HEK293 (cell line): ENCODE results near the gene FBXW2.

Source experiments
- CTCF ChIA-PET: fragments of 350-600 bp; formaldehyde crosslinking; extraction: SDS; loops from one replicate; lab custom pipeline; 2021; ENCODE audit warnings: antibody characterized with exemption; lab: Yijun Ruan, JAX
- POLR2A ChIA-PET: fragments of 300-600 bp; formaldehyde crosslinking; extraction: SDS; loops from one replicate; lab custom pipeline; 2020; ENCODE audit warnings: antibody characterized with exemption, inconsistent platforms; lab: Yijun Ruan, JAX
- H3K27ac ChIP-seq: fragments of 200-500 bp; sonication (Bioruptor generic); 2 replicates; pipeline ENCODE4 v1.5.1; 2014; ENCODE audit warnings: low read depth, low read length, control low read depth, inconsistent platforms; ENCODE audit errors: extremely low read depth
- H3K36me3 ChIP-seq, 2 experiments: fragments of 200-500 bp in 1 of 2; sonication (Bioruptor generic) in 1 of 2; 1 replicate in 1 of 2; 2 replicates in 1 of 2; pipeline ENCODE4 v1.5.1; 2014 to 2017; ENCODE audit warnings: inconsistent platforms in 2 of 2, low read length in 2 of 2; ENCODE audit not compliant: control insufficient read depth in 2 of 2, insufficient read depth in 1 of 2
- H3K4me1 ChIP-seq: fragments of 200-500 bp; sonication (Bioruptor generic); 2 replicates; pipeline ENCODE4 v1.5.1; 2014; ENCODE audit warnings: mild to moderate bottlenecking, low read length, inconsistent platforms; ENCODE audit not compliant: control insufficient read depth, insufficient read depth
- H3K4me3 ChIP-seq: 2 replicates; pipeline ENCODE4 v1.5.1; 2011; ENCODE audit warnings: low read depth, mild to moderate bottlenecking, control low read depth, low read length, moderate library complexity
- H3K9me3 ChIP-seq: fragments of 200-500 bp; sonication (Bioruptor generic); 2 replicates; pipeline ENCODE4 v1.5.1; 2014; ENCODE audit warnings: low read depth, low read length, inconsistent platforms; ENCODE audit not compliant: control insufficient read depth, insufficient read depth
- GLI2 ChIP-seq: fragments of 450-650 bp; formaldehyde crosslinking; IDR thresholded peaks from 2 replicates; pipeline ENCODE4; 2017; ENCODE audit warnings: missing biosample characterization, missing genetic modification characterization, low read depth, borderline replicate concordance
- GLI4 ChIP-seq: fragments of 450-650 bp; formaldehyde crosslinking; IDR thresholded peaks from 2 replicates; pipeline ENCODE4 v1.5.1; 2016; ENCODE audit warnings: missing biosample characterization, missing genetic modification characterization
- HOXA7 ChIP-seq: sonication (generic); formaldehyde crosslinking; IDR thresholded peaks from 2 replicates; pipeline ENCODE4 v1.8.1; 2022; ENCODE audit warnings: missing genetic modification reagents, borderline replicate concordance
- MEIS1 ChIP-seq: sonication (generic); formaldehyde crosslinking; IDR thresholded peaks from 2 replicates; pipeline ENCODE4 v1.8.1; 2022; ENCODE audit warnings: missing genetic modification reagents, mild to moderate bottlenecking, borderline replicate concordance
- OSR2 ChIP-seq: fragments of 450-650 bp; formaldehyde crosslinking; IDR thresholded peaks from 2 replicates; pipeline ENCODE4 v1.5.1; 2016; ENCODE audit warnings: missing biosample characterization, missing genetic modification characterization
- REPIN1 ChIP-seq: fragments of 450-650 bp; formaldehyde crosslinking; IDR thresholded peaks from 2 replicates; pipeline ENCODE4 v1.5.1; 2017; ENCODE audit warnings: missing biosample characterization, missing genetic modification characterization, low read depth
- SP2 ChIP-seq: fragments of 450-650 bp; formaldehyde crosslinking; IDR thresholded peaks from 2 replicates; pipeline ENCODE4 v1.5.1; 2016; ENCODE audit warnings: missing biosample characterization, missing genetic modification characterization
- SP3 ChIP-seq: fragments of 450-650 bp; formaldehyde crosslinking; IDR thresholded peaks from 2 replicates; pipeline ENCODE4 v1.5.1; 2016; ENCODE audit warnings: missing biosample characterization, missing genetic modification characterization
- TCF7L2 ChIP-seq: IDR thresholded peaks from 2 replicates; pipeline ENCODE4 v1.6.1; 2011; ENCODE audit warnings: low read depth, mild to moderate bottlenecking, inconsistent platforms, low read length, moderate library complexity, borderline replicate concordance
- YY1 ChIP-seq: fragments of 450-650 bp; formaldehyde crosslinking; IDR thresholded peaks from 2 replicates; pipeline ENCODE4 v1.5.1; 2018; ENCODE audit warnings: missing biosample characterization, missing genetic modification characterization
- ZBTB21 ChIP-seq: fragments of 450-650 bp; formaldehyde crosslinking; IDR thresholded peaks from 2 replicates; pipeline ENCODE4 v1.5.1; 2017; ENCODE audit warnings: missing biosample characterization, missing genetic modification characterization
- ZEB2 ChIP-seq: fragments of 450-650 bp; formaldehyde crosslinking; IDR thresholded peaks from 2 replicates; pipeline ENCODE4 v1.5.1; 2016; ENCODE audit warnings: missing biosample characterization, missing genetic modification characterization
- ZFP37 ChIP-seq: fragments of 450-650 bp; formaldehyde crosslinking; IDR thresholded peaks from 2 replicates; pipeline ENCODE4 v1.5.1; 2016; ENCODE audit warnings: missing biosample characterization, missing genetic modification characterization
- ZNF121 ChIP-seq: fragments of 450-650 bp; formaldehyde crosslinking; IDR thresholded peaks from 2 replicates; pipeline ENCODE4 v1.5.1; 2016; ENCODE audit warnings: missing biosample characterization, missing genetic modification characterization
- ZNF140 ChIP-seq: fragments of 450-650 bp; formaldehyde crosslinking; IDR thresholded peaks from 2 replicates; pipeline ENCODE4 v1.5.1; 2016; ENCODE audit warnings: missing biosample characterization, missing genetic modification characterization
- ZNF169 ChIP-seq: fragments of 450-650 bp; formaldehyde crosslinking; IDR thresholded peaks from 2 replicates; pipeline ENCODE4 v1.5.1; 2016; ENCODE audit warnings: missing biosample characterization, missing genetic modification characterization
- ZNF239 ChIP-seq: fragments of 450-650 bp; formaldehyde crosslinking; IDR thresholded peaks from 2 replicates; pipeline ENCODE4 v1.5.1; 2016; ENCODE audit warnings: missing biosample characterization, missing genetic modification characterization
- ZNF248 ChIP-seq: fragments of 450-650 bp; formaldehyde crosslinking; IDR thresholded peaks from 2 replicates; pipeline ENCODE4 v1.5.1; 2017; ENCODE audit warnings: missing biosample characterization, missing genetic modification characterization
- ZNF311 ChIP-seq: fragments of 450-650 bp; formaldehyde crosslinking; IDR thresholded peaks from 2 replicates; pipeline ENCODE4 v1.5.1; 2017; ENCODE audit warnings: missing biosample characterization, missing genetic modification characterization, borderline replicate concordance
- ZNF350 ChIP-seq: fragments of 450-650 bp; formaldehyde crosslinking; IDR thresholded peaks from 2 replicates; pipeline ENCODE4 v1.5.0; 2017; ENCODE audit warnings: missing biosample characterization, mild to moderate bottlenecking, missing genetic modification characterization
- ZNF423 ChIP-seq: fragments of 450-650 bp; formaldehyde crosslinking; IDR thresholded peaks from 2 replicates; pipeline ENCODE4 v1.5.1; 2016; ENCODE audit warnings: missing biosample characterization, missing genetic modification characterization
- ZNF530 ChIP-seq: fragments of 450-650 bp; formaldehyde crosslinking; IDR thresholded peaks from 2 replicates; pipeline ENCODE4 v1.5.1; 2016; ENCODE audit warnings: low read depth, missing biosample characterization, missing genetic modification characterization
- ZNF558 ChIP-seq: fragments of 450-650 bp; formaldehyde crosslinking; IDR thresholded peaks from 2 replicates; pipeline ENCODE4 v1.5.1; 2016; ENCODE audit warnings: missing biosample characterization, missing genetic modification characterization
- ZNF585B ChIP-seq: fragments of 450-650 bp; formaldehyde crosslinking; IDR thresholded peaks from 2 replicates; pipeline ENCODE4 v1.5.1; 2016; ENCODE audit warnings: missing biosample characterization, missing genetic modification characterization
- ZNF610 ChIP-seq: fragments of 450-650 bp; formaldehyde crosslinking; IDR thresholded peaks from 2 replicates; pipeline ENCODE4 v1.5.1; 2016; ENCODE audit warnings: missing biosample characterization, missing genetic modification characterization, borderline replicate concordance
- ZNF670 ChIP-seq: fragments of 450-650 bp; formaldehyde crosslinking; IDR thresholded peaks from 2 replicates; pipeline ENCODE4 v1.5.1; 2016; ENCODE audit warnings: missing biosample characterization, missing genetic modification characterization, low read depth
- ZNF777 ChIP-seq: fragments of 450-650 bp; formaldehyde crosslinking; IDR thresholded peaks from 2 replicates; pipeline ENCODE4 v1.5.1; 2017; ENCODE audit warnings: missing biosample characterization, missing genetic modification characterization, borderline replicate concordance
- ZNF792 ChIP-seq: fragments of 450-650 bp; formaldehyde crosslinking; IDR thresholded peaks from 2 replicates; pipeline ENCODE4 v1.5.1; 2016; ENCODE audit warnings: missing biosample characterization, missing genetic modification characterization
- ZNF837 ChIP-seq: fragments of 450-650 bp; formaldehyde crosslinking; IDR thresholded peaks from 2 replicates; pipeline ENCODE4 v1.5.1; 2016; ENCODE audit warnings: missing biosample characterization, missing genetic modification characterization
- ZSCAN16 ChIP-seq: fragments of 450-650 bp; formaldehyde crosslinking; IDR thresholded peaks from 2 replicates; pipeline ENCODE4 v1.5.1; 2016; ENCODE audit warnings: missing biosample characterization, missing genetic modification characterization
- TF ChIP-seq, protein P1 (sequence below): fragments of 450-650 bp; formaldehyde crosslinking; IDR thresholded peaks from 2 replicates; pipeline ENCODE4 v1.5.1; 2016; ENCODE audit warnings: missing biosample characterization, missing genetic modification characterization
- TF ChIP-seq, protein P2 (sequence below): fragments of 450-650 bp; formaldehyde crosslinking; IDR thresholded peaks from 2 replicates; pipeline ENCODE4 v1.5.1; 2016; ENCODE audit warnings: missing biosample characterization, missing genetic modification characterization

The FBXW2 gene

DNA sequence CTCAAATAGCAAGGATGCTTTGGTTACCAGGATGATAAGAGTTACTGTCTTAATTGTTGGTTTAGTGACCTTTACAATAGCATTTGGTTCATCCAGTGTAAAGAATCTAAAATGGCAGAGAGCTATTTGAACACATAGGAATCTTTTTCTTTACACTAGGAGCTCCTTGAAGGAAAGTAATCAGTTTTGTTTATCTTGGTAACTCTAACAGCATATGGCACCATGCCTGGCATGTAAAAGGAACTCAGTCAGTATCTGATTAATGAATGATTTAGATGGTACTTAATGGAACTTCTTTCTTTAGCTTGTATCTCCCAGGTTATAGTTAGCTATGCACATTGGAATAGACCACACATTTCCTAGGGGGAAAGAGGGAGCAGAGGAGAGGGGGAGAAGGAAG, 39.6 kb upstream of the FBXW2 start (continued):
- TF ChIP-seq ZSCAN16 (no peak), ZNF169 (no peak), HOXA7 (no peak)

DNA sequence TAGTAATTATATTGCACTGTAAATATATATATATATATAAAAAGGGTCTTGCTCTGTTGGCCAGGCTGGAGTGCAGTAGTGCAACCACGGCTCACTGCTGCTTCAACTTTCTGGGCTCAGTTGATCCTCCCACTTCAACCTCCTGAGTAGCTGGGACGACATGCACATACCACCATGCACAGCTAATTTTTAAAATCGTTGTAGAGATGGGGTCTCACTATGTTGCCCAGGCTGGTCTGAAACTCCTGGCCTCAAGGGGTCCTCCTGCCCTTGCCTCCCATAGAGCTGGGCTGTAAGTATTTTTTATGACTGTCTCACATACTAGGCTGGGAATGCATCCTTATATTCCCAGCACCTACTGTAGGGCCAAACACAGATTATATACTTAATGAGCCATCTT, 37.6 kb upstream of the FBXW2 start:
- Histone ChIP-seq H3K27ac (no peak overlapping the region), H3K36me3 (no peaks in the 10 kb centered on the region), H3K4me1 (no peaks in the 10 kb centered on the region), H3K9me3 (no peaks in the 10 kb centered on the region), H3K4me3 (no peak overlapping the region)
- peak; percentile 46; the same call in 1 of the 2 replicates for TF ChIP-seq ZNF121 (tag by site-specific recombination)
- TF ChIP-seq GLI2 (tag by site-specific recombination) = no peak
- POLR2A ChIA-PET = interaction anchor here (0.6 kb wide), 1 partner anchor 212 kb away, joined by 6 read pairs; no protein-coding TSS in a partner anchor
- CTCF ChIA-PET = interaction anchor here (0.6 to 0.8 kb wide), 2 partner anchors 106 to 225 kb away, joined by 4 read pairs; no protein-coding TSS in a partner anchor

GRCh38 chr9:120830151-120830550, 36.9 kb upstream of the FBXW2 start:
- Histone ChIP-seq H3K36me3 (no peaks in the 10 kb centered on the region), H3K4me3 (no peak overlapping the region), H3K27ac (no peak overlapping the region), H3K4me1 (no peaks in the 10 kb centered on the region), H3K9me3 (no peaks in the 10 kb centered on the region)
- TF ChIP-seq TCF7L2 (no peak), HOXA7 (no peak), REPIN1 (tag by site-specific recombination) (no peak), ZNF239 (tag by site-specific recombination) (no peak), MEIS1 (no peak), SP2 (tag by site-specific recombination) (no peak), ZNF558 (tag by site-specific recombination) (no peak), ZEB2 (tag by site-specific recombination) (no peak), ZBTB21 (tag by site-specific recombination) (no peak), ZNF670 (no peak), ZNF777 (tag by site-specific recombination) (no peak), ZNF248 (no peak), YY1 (tag by site-specific recombination) (no peak), ZNF530 (tag by site-specific recombination) (no peak)
- TF ChIP-seq, protein P1, sequence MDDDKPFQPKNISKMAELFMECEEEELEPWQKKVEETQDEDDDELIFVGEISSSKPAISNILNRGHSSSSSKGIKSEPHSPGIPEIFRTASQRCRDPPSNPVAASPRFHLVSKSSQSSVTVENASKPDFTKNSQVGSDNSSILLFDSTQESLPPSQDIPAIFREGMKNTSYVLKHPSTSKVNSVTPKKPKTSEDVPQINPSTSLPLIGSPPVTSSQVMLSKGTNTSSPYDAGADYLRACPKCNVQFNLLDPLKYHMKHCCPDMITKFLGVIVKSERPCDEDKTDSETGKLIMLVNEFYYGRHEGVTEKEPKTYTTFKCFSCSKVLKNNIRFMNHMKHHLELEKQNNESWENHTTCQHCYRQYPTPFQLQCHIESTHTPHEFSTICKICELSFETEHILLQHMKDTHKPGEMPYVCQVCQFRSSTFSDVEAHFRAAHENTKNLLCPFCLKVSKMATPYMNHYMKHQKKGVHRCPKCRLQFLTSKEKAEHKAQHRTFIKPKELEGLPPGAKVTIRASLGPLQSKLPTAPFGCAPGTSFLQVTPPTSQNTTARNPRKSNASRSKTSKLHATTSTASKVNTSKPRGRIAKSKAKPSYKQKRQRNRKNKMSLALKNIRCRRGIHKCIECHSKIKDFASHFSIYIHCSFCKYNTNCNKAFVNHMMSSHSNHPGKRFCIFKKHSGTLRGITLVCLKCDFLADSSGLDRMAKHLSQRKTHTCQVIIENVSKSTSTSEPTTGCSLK (tag by site-specific recombination) = no peak
- TF ChIP-seq, protein P2, sequence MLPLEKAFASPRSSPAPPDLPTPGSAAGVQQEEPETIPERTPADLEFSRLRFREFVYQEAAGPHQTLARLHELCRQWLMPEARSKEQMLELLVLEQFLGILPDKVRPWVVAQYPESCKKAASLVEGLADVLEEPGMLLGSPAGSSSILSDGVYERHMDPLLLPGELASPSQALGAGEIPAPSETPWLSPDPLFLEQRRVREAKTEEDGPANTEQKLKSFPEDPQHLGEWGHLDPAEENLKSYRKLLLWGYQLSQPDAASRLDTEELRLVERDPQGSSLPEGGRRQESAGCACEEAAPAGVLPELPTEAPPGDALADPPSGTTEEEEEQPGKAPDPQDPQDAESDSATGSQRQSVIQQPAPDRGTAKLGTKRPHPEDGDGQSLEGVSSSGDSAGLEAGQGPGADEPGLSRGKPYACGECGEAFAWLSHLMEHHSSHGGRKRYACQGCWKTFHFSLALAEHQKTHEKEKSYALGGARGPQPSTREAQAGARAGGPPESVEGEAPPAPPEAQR (tag by site-specific recombination) = no peak
- ChIA-PET CTCF (no interaction called here), POLR2A (no interaction called here)

DNA sequence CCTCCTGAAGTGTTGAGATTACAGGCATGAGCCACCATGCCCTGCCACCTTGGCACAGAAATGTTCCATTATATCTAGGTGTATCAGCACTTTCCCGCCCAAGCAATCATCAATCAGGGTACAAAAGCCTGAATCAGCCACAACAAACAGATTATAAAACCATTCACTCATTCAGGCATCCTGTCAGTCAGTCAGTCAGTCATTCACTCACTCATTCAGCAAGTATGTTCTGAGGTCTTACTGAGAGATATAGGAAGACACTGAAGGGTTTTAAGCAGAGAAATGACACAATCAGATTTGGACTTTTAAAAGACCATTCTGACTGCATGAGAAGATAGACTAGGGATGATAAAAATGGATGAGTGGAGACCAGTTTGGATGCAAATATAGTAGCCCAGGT, 36.4 kb upstream of the FBXW2 start:
- Histone ChIP-seq H3K9me3 (no peaks in the 10 kb centered on the region), H3K27ac (no peak overlapping the region), H3K36me3 (no peaks in the 10 kb centered on the region), H3K4me1 (no peaks in the 10 kb centered on the region), H3K4me3 (no peak overlapping the region)
- CTCF ChIA-PET = no interaction called here
- POLR2A ChIA-PET = no interaction called here
- TF ChIP-seq ZNF140 (tag by site-specific recombination) (no peak), ZFP37 (tag by site-specific recombination) (no peak), ZNF610 (tag by site-specific recombination) (no peak), ZNF585B (tag by site-specific recombination) (no peak), ZNF350 (tag by site-specific recombination) (no peak), ZNF777 (tag by site-specific recombination) (no peak), ZNF423 (no peak), SP3 (tag by site-specific recombination) (no peak), ZNF311 (tag by site-specific recombination) (no peak), ZNF792 (tag by site-specific recombination) (no peak), OSR2 (no peak), HOXA7 (no peak), ZNF837 (no peak), GLI4 (tag by site-specific recombination) (no peak)
- TF ChIP-seq, all 188 proteins: peak for 0
